SHP77 treated with DMSO at 0.1 percent for 48 hours (cell line): Measurements from ENCODE around the gene ELK4.

Experiments
- DNase-seq: peaks from one replicate; lab custom pipeline; 2025; lab: John Stamatoyannopoulos, UW

ELK4 gene

DNA sequence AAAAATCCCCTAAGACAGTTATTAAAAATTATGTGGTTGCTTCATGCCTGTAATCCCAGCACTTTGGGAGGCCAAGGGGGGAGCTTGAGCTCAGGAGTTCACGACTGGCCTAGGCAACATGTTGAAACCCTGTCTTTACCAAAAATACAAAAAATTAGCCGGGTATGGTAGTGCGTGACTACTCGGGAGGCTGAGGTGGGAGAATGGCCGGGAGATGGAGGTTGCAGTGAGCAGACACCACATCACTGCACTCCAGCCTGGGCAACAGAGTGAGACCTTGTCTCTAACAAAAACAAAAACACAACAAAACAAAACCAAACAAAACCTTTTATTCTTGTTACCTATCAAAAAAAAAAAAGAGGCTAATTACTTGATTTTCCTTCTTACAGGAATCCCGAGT, 2.1 kb downstream of the ELK4 start:
- DNase-seq, result no peak

DNA sequence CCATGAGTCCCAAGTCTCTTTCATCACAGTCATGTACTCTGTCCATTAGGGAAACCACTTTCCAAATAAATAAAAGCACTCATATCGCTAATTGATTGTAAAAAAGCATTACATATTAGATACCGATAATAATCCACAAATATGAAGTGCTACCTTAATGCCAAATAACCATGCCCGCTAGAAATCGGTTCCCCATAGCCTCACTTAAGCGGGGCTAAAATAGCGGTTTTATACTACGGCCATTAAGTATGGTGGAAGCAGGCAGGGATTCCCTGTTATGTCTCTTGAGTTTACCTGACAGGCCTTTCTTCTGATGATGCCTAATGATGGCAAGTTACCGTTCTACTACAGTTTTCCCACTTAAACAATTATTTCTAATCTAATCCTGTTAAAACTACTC, 3.9 kb downstream of the ELK4 start:
- no peak for DNase-seq

DNA sequence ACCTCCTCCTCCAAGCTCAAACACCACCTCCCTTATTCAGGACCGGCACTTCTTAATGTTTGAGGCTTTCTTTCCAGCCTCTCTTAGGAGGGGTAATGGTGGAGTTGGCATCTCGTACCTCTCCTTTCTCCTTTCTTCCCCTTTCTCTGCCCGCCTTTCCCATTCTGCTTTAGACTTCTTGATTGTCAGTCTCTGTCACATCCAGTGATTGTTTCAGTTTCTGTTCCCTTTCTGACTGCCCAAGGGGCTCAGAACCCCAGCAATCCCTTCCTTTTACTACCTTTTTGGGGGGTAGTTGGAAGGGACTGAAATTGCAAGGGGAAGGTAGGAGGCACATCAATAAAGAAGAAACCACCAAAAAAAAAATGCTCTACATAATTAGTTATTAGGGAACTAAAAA, 5.6 kb downstream of the ELK4 start:
- DNase-seq, result no peak

DNA sequence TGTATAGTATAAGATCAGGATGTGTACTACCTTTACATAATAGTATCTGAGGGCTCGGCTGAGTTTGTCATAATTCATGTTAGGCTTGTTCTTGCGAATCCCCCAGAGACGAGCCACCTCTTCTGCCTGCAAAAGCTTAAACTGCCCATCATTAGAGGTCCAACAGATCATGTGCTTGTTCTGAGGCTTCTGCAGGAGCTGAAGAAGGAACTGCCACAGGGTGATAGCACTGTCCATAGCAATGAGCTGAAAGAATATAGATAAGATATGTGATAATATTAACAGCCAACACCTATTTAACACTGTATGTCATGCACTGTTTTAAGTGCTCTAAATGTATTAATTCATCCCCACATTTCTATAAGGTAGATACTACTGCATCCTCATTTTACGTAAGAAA, 8.2 kb downstream of the ELK4 start:
- no peak for DNase-seq

DNA sequence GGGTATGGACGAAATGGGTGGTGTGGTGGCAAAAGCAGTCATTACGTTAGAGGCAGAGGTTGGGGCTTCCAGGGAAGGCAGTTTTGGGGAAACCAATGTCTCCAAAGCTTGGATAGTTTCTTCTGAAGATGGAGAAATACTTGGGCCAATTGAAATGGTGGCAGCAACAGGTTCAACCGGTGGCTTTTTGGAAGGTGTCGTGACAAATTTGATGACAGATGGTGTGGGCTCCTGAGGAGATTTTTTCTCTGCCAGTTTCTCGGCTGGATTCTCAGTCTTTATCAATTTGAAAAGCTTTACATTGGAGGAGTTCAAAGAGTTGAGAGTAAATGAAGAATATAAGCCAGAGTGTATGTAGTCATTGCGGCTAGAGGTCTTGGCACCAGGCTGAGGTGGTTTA, 11.5 kb downstream of the ELK4 start:
- no peak for DNase-seq

DNA sequence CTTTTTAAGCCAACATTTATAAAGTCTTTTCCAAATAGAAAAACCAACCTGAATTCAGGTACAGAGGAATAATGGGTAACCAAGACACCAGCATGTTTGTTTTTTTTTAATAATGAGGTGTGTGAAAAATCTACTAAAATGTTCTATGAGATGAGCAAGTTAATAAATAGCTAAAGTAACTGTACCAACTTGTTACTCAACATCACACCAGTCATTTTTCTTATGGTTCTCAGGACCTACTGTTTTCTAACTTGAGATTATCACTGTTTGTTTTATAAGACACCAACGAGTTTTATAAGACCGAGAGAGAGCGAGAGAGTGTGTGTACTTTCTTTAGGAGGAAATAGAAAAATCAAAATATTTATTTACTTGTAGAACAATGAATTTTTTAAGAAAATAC, 12.4 kb downstream of the ELK4 start:
- no peak for DNase-seq

DNA sequence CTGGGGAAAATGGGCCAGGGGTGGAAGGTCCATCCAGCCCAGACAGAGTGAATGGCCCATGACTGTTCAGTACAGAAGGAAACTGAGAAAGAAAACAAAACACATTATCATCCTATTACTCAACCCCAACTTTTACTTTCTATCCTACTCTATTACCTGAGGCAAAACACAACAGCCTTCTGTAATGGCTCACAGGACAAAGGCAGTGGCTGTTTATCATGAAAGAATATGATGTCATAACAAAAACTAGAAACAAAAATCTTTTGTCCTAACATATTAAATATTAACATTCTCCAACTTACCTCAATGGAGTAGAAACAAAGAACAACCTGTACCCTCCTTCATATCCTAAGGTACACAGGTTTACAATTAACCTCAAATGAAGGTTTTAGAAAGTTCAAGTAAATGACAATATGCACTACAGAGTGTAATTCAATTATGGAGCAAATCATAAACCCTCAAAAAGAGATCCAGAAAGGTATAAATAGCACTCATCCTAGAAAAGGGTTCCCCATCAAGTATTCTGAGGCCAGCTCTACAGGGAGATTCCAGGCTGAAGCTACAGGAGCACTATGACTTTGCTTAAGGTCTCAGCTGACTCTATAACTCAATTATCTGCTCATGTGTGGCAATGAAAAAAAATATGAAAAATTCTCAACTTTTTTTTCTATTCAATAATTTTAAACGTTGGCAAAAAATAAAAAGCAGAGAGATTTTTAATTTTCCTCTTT, 15.1 kb downstream of the ELK4 start:
- no peak for DNase-seq

DNA sequence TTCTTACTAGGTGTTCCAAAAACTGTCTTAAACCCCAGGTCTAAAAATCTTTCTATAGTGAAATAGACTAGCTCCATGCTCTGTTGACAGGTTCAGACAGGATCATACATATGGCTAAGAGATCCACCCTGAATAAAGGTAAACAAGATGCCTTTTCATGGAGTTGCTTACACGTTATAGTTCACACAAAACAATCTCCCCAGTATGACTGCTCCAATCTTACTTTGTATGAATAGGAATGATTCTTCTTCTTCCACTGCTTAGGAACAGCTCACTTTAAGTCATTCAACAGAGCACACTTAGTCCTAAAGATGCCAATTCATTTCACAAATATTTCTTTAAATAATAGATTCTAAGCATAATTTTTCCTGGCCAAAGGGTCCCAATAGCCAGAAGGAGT, 16.0 kb downstream of the ELK4 start:
- DNase-seq, result no peak

DNA sequence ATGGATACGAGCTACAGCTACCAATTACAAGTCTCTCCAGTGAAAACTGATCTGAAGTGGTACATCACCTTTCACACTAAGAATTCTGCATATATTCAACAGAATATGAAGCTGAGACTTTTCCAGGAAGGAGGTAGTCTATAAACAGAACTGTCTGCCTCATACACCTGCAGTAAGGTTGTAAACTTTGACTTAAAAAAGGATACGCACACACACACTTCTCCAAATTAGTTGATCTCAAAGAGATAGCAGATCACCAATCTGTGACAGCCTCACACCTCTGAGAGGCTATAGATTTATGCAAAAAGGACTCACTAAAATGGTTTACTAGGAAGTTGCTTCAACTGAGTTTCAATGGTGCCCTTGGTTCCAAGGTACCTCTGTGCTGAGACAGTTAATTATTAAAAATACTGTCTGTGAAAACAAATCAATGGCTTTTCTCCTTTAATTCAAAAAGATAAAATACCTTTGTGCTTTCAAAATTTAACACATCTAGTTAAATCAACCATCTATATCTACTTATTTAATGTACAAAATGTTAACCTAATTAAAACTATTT, 17.9 kb downstream of the ELK4 start:
- no peak for DNase-seq

DNA sequence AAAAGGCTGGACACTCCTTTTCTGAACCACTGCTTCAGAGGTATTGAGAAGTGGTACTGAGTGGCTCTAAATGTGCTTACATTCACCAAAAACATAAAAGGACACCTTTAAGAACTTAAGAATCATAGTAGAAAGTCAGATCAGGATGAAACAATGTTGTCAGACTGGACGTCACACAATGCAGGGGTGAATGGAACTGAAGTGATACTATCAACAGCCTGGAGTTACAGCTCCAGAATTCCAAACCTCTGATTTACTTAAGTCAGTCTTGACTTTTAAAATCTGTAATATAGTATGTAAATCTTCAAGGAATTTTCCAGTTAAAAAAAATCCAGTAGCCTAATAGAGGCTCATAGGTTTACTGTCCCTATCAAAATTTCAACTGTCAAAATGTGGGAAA, 19.3 kb downstream of the ELK4 start:
- DNase-seq, result no peak

DNA sequence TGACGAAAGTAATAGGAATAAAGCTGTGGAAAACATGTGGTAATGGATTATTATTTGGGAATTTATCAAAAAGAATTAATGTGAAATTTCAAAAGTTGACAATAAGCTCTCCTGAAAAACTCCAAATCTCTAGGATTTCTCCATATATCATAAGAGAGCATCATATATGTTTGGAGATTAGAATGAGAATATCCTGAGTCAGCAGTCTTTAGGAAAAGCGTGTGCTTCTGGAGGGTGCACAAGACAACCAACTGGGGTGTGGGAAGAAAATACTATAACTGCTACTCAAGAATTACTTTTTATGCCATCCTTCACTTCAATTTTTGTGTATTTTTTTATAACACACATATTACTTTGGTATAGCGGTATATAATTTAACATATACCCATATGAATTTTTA, 19.7 kb downstream of the ELK4 start:
- DNase-seq, result no peak

DNA sequence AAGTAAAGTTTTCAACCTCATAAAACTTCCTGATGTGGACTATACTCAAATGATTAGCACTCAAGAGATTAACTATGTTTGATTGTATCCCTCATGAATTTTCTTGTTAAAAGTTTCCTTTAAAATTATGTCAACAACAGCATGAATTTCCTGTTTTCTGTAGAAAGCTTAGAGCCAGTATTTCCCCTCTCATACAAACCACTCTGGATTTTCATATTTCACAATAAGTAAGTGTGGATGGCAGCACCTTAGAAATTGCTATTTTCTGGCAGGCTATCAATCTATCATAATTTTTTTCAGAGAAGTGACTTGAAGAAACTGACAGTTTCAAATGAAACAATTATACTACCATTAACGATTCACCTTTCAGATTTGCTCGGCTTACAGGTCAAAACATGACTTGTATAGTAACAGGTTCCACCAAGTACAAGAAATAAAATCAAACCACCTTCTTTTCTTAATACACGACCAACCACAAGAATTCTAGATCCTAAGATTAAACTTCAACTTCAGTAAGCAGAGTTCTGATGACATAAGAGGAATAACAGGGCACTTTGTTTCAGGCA, 20.8 kb downstream of the ELK4 start:
- DNase-seq, result no peak

DNA sequence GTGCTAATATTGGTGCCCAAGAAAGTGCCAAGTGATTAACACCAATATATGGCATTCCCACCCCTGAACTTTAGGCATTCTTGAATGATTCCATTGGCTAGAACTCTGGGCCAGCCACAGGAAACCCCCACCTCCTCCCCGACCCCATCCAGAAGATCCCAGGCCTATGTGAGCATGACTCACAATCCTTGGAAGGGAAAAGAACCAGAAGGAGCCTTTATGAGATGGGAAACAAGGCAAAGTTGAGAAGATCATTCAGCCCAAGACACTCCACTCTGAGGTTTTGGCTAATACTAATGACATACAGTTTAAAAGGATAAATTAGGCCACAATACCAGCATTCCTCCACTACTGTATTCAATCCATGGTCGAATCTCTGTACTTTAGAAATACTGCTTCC, 21.8 kb downstream of the ELK4 start:
- no peak for DNase-seq

DNA sequence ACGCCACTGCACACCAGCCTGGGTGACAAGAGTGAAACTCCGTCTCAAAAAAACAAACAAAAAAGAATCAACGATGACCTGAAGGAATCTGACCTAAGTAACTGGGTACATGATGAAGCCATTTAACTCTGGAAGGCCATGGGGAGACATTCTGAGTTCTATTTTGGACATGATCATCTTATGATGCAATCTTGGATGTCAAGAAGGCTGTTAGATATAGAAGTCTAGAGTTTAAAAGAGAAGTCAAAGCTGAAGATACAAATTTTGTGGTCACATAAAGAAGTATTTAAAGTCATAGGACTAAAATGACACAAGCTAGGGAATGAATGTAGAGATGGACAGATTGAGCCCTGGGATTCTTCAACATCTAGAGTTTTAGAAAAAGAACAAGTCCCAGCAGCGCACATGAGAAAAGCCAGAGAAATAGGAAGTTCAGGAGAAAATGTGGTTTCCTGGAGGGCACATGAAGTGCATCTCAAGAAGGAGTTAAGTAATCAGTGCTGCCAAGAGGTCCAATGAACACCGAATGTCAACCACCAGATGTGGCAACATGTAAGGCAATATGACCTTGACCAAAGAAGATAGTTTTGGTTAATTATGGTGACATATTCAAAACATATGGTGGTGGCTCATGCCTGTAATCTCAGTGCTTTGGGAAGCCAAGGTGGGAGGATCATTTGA, 26.8 kb downstream of the ELK4 start:
- no peak for DNase-seq

DNA sequence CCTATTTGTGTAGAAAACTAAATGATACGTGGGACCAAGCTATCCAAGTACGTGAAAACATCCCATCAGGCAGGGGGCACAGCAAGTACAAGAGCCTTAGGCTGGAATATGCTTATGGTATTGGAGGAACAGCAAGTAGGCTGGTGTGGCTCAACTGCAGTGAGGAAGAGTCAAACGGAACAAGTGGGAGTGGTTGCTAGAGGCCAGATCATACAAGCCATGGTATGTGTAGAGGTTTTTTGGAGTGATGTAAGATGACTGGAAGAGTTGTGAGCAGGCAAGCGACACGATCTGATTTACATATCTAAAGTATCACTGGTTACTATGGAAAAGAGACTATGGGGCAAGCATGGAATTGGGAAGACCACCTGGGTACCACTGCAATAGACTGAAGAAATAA, 27.8 kb downstream of the ELK4 start:
- DNase-seq, result no peak

DNA sequence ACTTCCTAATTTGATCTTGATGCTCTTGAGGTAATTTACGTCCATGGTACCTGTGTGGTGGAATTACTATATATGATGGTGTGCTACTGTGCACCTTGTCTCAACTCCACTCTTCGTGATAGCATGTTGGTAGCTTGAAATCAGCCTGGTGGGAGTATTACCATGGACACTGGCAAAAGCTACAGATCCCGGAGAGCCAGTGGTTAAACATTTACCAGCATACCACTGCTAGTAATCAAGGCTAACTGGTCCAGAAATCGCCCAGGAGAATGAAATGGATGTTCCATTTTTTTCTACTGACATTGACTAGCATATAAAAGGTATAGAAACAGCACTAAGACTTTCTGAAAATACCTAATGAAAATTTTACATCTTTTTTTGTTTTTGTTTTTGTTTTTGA, 30.6 kb downstream of the ELK4 start:
- DNase-seq, result no peak

DNA sequence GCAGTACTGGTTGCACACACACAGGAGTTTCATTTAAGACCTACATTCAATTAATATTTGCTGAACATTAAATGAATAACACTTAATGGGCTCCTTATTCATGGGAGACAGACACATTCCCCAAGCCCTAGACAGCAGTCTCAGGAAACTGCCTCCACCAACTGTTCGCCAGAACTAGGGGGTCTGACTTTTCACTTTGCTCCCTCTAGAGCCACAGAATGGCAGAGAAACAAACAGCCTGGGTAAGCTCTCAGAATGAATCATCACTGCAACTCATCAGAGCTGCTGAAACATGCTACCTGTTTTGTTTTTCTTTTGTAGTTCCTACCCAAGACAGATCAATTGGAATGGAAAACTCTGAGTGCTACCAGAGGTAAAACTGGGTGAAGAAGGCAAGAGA, 31.7 kb downstream of the ELK4 start:
- no peak for DNase-seq

DNA sequence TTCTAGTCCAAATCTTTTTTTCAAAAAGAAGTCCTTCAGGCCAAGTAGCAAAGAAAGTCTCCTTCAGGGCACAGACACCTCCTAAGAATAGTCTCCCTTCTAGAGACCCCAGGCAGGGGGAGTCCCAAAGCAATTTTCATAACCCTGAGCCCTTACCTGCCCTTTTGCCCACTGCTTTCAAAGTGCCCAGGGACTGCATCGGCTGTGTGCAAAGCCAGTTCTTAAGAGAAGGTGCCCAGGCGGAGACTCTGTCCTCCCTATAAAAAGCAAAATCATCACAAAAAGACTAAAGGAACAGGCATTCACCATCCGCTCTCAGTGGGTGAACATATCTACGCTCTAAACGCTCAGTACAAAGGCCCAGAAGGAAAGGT, 32.2 kb downstream of the ELK4 start:
- DNase-seq, result no peak

DNA sequence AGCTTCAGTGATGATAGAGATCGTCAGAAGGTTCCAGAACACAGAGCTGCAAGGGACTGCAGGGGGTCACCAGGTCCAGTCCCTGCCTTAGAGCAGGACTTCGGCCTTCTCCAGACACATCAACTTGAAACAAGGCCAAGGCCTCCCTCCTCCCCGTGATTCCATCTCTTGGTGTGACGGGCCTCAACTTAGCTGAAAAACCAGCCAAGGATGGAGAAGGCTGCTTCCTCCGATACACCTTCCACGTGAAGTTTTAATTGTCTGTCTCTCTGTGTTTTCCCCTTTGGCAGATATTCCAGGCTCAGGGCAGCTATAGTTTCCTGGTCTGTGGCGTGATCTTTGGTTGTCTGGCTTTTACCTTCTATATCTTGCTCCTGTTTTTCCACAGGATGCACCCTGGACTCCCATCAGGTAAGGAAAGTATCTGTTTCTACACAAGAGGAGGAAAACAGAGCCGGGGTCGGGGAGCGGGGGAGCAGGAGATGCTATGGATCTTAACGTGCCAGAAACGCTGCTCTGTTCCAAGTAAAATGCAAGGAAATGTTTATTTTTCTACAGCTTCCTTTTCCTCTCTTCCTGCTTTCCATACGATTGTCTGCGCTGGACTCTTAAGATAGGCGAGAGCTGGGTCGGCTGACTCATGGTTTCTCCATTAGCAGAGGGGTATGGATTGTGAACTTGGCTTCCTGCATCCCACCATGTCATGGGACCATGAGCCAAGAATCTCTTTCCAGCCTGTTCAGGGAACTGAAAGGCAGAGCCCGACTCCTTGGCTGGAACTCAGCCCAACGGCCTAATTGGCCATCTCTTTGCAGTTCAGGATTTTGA, 32.8 kb downstream of the ELK4 start:
- DNase-seq, result no peak

DNA sequence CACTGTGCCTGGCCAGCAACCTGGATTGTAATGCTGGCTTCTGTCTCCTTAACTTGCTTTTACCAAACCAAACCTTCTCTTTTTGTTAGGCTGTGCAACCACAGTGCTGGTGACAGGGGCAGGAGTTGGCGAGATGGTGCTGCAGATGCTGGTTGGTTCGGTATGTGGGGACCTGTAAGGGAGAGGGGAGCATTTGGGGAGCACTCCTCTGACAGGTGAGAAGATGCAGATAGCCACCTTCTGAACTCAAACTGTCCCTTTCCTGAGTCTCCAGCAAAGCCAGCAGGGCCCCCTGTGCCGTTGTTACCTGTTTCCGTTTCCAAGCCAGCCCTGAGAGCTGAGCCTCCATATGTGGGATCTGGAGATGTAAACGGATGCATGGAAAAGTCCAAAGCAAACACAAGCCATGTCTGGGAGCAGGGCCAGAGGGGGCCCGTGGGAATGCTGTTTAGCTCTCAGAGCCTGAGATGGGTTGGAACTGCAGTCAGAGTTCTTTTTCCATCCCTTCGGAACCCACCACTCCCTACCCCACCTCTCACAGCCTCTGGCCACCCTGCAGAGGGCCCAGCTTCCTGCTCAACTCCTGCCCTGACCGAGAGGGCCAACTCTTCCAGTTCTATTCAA, 34.0 kb downstream of the ELK4 start:
- no peak for DNase-seq

DNA sequence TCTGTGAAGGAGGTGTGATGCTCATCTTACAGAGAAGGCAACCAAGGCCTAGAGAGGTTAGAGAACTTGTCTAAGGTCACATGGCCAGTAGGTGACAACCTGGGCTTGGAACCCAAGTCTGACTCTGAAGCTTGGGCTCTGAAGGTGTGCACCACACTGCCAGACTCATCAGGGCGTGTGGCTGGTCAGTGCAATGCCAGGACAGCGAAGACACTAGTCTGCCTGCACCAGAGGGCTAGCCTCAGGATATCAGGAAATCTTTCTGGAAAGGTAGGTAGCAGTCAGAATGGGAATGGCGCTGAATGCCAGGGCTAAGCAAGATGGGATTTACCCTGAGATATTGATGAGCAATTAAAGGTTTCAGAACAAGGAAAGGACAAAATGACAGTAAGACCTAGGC, 34.9 kb downstream of the ELK4 start:
- DNase-seq, result no peak

DNA sequence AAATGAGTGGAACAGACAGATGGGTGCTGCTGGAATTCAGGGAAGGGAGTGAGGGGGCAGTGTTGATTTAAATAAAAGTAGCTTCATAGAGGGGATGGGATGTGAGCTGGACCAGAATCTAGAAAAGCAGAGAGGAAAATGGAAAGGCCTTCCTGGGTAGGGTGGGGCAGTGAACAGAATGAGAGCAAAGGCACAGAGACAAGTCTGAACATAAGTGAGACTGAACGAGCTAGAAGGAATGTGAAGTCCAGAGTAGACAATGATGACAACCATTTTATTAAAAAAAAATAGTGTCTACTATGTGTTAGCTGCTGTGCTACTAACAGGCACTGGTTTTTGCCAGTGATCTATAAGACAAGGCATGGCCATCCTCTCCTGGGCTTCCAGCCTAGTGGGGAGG, 36.0 kb downstream of the ELK4 start:
- DNase-seq, result no peak
